HPDE6-E6E7 (cell line): Measurements from ENCODE around the gene USP32.
"Not testable (repeated sequence)": the region's sequence is repeated elsewhere in the genome, so short reads cannot be mapped to it uniquely, and the experiment has no call there.

Source experiments
- DNase-seq: peaks from one replicate; pipeline ENCODE4 v3.0.0; 2011; ENCODE audit warnings: missing footprints; ENCODE audit errors: extremely low spot score

Gene USP32

DNA sequence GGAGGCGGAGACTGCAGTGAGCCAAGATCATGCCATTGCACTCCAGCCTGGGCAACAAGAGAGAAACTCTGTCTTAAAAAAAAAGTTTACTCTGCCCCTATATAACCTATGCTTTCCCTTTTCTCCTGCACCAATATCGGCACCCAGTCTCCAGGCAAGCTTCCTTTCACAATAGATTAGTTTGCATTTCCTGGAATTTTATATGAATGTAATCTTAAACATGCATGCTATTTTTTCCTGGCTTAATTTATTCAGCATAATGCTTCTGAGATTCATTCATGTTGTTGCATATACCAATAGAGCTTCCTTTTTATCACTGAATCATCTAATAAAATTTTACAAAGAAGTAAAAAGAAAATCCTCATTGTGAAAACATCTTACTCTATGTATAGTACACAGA lies 59.4 kb downstream of the USP32 start:
- DNase-seq = no peak

- no peak for DNase-seq
Measured at GRCh38 chr17:60330731-60331130, 61.2 kb downstream of the USP32 start.

DNA sequence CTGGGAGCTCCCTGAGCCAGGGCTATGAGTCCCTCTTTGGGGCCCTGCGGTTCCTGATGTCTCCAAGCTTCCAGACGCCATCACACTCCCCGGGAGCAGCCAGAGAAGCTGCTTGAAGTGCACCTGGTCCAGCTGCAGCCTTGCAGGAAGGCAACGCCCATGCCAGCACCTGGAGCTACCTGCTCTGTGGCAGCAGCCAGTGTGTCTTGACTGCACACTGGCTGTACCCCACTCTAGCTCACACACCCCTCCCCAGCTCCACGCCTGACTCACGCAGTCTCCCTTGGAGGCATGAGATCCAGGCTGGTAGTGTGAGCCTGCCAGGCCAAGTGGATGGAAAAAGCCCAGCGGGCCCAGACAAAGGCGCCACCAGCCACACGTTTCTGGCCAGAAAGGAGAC lies 63.3 kb downstream of the USP32 start:
- DNase-seq = no peak

GRCh38 chr17:60327901-60328273 lies 64.0 kb downstream of the USP32 start:
- no peak for DNase-seq

- DNase-seq = no peak
Measured at GRCh38 chr17:60327134-60327900, 64.6 kb downstream of the USP32 start.

DNA sequence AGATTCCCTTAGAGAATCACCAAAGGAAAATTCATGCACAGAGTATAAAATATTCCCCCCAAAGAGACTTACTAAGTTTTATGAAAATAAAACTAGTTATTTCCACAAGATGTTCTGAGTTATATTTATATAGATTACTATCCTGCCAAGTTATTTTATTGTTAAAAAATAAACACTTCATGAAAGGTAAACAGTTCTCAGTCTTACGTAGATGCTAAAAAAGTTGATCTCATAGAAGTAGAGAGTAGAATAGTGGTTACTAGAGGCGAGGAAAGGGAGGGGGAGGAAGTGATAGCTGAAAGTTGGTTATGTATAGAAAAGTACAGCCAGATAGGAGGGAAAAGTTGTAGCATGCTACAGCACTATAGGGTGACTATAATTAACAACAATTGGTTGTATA lies 65.2 kb downstream of the USP32 start:
- no peak for DNase-seq

DNA sequence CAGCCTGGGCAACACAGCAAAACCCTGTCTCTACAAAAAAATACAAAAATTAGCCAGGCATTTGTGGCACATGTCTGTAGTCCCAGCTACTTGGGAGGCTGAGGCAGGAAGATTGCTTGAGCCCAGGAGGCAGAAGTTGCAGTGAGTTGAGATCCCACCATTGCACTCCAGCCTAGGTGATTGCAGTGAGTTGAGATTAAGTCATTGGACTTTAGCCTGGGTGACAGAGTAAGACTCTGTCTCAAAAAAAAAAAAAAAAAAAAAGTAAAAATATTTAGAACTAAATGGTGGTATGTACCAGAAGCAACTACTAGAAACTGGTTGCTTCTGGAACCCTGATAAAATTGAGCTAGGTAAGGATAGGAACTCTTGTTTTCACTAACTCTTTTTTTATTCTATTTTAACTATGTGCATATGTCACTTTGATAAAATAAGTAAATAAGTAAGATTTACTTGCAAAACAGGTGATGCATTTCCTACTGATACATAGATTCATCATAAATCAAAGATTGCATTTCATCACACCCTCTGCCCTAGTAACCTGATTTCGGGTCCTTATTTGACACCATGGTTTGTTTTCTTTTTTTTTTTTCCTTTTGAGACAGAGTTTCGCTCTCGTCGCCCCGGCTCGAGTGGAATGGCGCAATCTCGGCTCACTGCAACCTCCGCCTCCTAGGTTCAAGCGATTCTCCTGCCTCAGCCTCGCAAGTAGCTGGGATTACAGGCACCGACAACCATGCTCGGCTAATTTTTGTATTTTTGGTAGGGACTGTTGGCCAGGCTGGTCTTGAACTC lies 66.0 kb downstream of the USP32 start:
- no peak for DNase-seq

DNA sequence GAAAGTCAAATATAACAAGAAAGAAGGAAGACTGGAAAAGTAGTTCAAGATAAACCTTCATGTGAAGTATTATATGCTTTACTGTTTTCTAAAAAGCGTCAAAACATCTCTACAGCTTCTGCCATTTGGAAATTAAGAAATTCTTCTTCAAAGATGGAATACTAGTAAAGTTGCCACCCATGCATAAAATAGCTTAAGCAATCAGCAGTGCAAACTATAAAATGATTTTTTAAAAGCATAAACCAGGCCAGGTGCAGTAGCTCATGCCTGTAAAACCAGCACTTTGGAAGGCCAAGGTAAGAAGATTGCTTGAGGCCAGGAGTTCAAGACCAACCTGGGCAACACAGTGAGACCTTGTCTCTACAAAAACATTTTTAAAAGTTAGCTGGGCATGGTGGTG lies 68.2 kb downstream of the USP32 start:
- no peak for DNase-seq

DNA sequence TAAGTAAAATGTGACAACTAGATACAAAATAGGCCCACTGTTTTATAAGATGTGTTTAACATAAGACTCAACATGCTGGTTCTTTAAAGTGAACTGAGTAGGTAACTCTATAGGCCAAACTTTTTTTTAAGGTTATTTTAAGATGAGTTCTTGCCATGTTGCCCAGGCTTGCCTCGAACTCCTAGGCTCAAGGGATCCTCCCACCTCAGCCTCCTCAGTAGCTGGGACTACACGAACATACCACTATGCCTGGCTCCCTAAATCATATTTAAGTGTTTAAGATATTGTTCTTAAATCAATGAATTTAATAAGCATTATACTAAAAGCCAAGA lies 69.9 kb downstream of the USP32 start:
- no peak for DNase-seq

DNA sequence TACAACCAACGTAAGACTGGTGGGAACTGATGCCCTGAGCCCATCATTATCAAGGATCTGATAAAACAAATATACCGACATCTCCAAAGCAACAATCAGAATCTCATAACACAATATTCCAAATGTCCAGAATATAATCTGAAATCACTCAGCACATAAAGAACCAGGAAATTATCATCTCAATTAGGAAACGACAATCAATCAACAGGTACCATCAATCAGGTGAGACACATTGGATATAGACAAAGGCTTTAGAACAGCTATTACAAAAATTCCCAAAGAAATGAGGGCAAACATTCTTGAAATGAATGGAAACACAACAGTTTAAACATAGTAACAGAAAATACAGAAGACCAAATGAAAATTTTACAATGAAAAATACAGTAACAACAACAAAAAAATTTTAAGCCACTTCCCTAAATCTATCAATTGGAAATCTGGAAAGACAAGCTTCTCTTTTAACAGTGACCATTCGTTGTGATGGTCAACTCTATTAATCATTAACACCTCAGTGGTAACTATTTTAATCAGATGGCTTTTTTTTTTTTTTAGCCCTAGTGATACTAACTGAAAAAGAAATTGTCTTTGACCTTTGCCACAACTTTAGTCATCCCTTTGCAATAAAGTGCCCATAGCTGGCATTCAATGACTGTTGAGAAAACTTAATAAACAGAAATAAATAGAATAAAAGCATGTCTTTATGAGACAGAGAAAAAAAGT lies 70.4 kb downstream of the USP32 start:
- DNase-seq = no peak

GRCh38 chr17:60318830-60319229 lies 73.1 kb downstream of the USP32 start:
- no peak for DNase-seq

DNA sequence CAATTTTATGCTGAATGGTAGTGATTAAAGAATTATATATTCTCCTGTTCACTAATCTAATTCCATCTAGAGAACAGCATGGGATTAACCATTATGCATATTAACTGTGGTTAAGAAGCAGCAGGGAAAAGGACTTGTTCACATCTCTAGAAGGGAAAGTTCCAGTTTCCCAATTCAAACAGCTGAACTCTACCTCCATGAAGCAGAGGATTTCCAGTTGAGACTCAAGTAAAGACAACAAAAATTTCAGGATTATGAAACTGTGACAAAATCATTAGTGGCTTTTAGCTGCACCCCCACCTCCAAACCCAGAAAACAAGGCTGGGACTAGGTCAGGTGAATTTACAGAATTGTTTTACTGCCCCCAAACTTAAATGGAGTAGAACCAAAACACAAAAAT lies 73.6 kb downstream of the USP32 start:
- DNase-seq = no peak

DNA sequence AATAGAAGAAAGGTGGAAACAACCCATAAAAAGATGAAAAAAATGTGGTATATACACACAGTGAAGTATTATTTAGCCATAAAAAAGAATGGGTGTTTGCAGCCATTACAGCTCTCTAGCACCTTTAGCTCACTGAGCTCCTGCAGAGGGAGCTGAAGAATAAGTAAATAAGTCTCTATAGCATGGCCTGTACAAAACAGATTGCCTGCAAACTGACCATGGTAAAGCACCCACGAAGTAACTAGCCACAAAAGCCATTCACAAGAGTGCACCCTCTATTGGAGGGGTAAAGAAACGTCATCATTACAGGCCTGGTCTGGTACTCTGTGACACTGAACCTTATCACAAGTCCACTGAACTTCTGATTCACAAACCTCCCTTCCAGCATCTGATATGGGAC lies 76.3 kb downstream of the USP32 start:
- no peak for DNase-seq

DNA sequence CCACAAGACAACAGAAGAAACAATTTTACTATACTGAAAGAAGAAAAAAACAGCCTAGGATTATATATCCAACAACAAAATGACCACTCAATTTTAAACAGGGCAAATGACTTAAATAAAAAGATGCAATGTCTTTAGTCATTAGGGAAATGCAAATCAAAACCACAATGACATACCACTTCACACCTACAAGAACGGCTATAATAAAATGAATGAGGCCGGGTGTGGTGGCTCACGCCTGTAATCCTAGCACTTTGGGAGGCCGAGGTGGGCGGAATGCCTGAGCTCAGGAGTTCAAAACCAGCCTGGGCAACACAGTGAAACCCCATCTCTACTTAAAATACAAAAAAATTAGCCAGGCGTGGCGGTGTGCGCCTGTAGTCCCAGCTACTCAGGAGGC lies 77.0 kb downstream of the USP32 start:
- not testable (repeated sequence) for DNase-seq

GRCh38 chr17:60314423-60314822 lies 77.5 kb downstream of the USP32 start:
- DNase-seq = no peak

GRCh38 chr17:60311936-60312335 lies 80.0 kb downstream of the USP32 start:
- DNase-seq = no peak

DNA sequence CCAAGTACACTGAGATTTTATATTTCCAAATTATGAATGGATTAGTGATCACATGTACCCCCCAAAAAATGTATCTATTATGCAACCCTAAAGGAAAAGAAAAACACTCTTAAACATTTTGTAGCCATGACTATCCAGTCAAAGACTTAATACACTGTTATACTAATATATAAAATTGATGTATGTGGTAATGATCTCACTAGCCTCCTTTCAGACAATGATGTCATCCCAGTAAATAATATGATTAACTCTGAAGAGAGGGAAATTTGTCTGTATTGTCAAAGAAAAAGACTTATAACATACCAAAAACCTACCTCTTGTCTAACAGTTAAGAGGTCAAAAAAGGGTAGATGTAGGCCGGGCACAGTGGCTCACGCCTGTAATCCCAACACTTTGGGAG lies 80.7 kb downstream of the USP32 start:
- no peak for DNase-seq

DNA sequence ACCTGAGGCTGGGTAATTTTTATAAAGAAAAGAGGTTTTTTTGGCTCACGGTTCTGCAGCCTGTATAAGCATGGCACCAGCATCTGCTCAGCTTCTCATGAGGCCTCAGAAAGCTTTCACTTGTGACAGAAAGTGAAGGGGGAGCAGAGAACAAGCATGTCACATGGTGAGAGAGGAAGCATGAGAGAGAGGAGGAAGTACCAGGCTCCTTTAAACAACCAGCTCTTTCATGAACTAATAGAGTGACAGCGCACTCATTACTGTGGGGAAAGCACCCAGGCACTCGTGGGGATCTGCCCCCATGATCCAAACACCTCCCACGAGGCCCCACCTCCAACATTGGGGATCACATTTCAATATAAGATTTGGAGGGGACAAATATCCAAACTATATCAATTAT lies 86.8 kb downstream of the USP32 start:
- no peak for DNase-seq

DNA sequence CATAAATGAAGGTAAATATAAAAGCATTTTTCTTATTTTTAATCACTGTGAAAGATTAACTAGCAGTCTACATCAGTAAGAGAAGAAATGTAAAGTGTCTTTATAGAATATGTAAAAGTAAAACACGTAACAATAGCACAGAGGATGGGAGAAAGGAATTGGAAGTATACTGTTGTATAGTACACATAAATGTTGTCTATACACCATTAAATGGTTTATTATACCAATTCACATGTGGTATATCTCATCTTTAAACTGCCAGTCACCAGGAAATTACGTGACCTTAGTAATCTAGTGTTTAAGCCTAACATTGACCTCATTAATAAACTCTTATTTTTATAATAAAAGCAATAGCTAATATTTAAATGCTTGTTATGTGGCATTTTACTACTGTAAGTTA lies 87.4 kb downstream of the USP32 start:
- no peak for DNase-seq

DNA sequence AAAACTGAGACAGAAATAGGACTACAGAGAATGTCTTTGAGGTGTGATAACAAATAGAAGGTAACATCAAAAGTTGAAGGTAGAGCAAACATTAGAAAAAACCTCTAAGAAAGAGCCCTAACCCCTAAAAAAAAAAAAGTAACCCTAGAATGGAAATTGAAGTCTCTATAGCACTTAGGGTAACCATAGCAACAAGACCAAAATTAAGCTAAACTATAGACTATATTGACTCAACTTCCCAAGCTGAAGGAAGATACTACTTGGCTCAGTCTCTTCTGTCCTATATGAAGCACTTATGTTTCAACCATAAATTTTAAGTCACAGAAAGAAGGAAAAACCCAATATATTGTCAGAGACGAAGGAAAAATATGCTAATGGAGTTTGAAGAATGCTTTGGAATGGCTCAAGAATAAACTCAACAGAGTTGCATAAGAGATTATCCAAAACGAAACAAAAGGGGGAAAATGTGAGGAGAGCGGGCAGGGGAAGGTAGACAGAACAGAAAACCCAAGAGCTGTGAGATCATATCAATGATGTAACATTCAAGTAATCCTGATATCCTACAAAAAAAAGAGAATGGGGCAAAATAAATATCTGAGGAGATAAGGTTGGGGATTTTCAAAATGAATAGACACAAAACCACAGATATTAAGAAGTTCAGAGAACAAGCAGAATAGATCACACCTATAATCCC lies 88.4 kb downstream of the USP32 start:
- DNase-seq = no peak

- no peak for DNase-seq
Measured at GRCh38 chr17:60301649-60302048, 90.3 kb downstream of the USP32 start.

DNA sequence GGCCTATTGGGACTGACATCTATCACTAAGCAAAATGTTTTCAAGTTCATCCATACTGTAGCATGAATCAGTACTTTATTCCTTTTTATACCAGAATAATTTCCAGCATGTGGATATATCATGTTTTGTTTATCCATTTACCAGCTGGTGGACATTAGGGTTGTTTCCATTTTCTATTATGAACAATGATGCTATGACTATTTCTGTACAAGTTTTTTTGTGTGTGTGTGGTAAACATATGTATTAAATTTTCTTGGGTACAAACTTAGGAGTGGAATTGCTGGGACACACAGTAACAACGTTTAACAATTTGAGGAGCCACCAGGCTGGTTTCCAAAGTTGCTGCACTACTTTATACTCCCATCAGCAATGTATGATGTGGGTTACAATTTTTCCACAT lies 91.0 kb downstream of the USP32 start:
- DNase-seq = no peak
